GM19467 (cell line): ENCODE data around the gene SRRM4.

ENCODE experiments used
- ATAC-seq: cut with Tn5 transposase; IDR thresholded peaks from one replicate; pipeline ENCODE4 v1.9.1; 2021; ENCODE audit warnings: mild to moderate bottlenecking, moderate library complexity; ENCODE audit not compliant: unreplicated experiment

The SRRM4 gene

GRCh38 chr12:119114294-119114693 lies 133.0 kb downstream of the SRRM4 start:
- no peak for ATAC-seq

- ATAC-seq = no peak
These were observed 134.1 kb downstream of the SRRM4 start for GRCh38 chr12:119115296-119115905.

DNA sequence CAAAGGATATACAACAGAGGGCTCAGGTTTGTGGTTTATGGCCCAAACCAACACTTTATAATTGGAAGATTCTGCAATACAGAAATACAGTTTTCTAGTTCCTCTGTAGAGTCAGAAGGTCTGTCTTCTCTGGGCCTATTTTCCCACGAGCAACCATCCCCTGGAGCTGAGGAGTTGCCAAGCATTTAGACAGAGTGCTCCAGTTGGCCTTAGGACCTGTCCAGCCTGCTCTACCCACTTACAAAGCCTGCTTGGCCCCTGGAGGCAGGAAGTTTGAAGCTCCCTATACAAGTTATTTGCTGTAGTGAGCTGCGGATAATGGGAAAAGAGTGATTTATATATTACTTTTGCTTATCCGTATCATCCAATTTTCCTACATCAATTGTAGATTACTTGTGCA lies 136.6 kb downstream of the SRRM4 start:
- ATAC-seq = no peak

- ATAC-seq = no peak
These were observed 137.3 kb downstream of the SRRM4 start for GRCh38 chr12:119118625-119119024.

- ATAC-seq = no peak
These were observed 140.7 kb downstream of the SRRM4 start for GRCh38 chr12:119122047-119122446.

DNA sequence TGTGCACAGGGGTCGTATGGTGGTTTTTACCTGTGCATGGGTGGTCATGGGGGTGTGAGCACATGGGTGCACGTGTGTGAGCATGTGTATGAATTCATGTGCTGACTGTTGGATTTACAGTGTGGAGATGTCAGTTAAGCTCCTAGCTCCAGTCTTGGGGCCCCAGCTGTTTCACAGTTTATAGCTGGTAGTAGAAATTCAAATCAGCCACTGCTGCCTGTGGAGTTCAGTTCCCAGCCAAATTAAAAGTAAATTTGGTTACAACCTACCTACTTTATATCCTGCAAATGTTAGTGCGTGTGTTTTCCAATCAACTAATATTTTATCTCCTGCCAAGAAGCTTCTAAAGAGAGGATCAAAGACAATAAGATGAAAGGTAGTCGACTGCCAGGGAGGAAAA lies 141.4 kb downstream of the SRRM4 start:
- no peak for ATAC-seq

GRCh38 chr12:119128527-119128926 lies 147.2 kb downstream of the SRRM4 start:
- ATAC-seq = no peak

GRCh38 chr12:119129827-119130434 lies 148.6 kb downstream of the SRRM4 start:
- ATAC-seq = no peak

- ATAC-seq = no peak
These were observed 149.2 kb downstream of the SRRM4 start for GRCh38 chr12:119130523-119130922.

DNA sequence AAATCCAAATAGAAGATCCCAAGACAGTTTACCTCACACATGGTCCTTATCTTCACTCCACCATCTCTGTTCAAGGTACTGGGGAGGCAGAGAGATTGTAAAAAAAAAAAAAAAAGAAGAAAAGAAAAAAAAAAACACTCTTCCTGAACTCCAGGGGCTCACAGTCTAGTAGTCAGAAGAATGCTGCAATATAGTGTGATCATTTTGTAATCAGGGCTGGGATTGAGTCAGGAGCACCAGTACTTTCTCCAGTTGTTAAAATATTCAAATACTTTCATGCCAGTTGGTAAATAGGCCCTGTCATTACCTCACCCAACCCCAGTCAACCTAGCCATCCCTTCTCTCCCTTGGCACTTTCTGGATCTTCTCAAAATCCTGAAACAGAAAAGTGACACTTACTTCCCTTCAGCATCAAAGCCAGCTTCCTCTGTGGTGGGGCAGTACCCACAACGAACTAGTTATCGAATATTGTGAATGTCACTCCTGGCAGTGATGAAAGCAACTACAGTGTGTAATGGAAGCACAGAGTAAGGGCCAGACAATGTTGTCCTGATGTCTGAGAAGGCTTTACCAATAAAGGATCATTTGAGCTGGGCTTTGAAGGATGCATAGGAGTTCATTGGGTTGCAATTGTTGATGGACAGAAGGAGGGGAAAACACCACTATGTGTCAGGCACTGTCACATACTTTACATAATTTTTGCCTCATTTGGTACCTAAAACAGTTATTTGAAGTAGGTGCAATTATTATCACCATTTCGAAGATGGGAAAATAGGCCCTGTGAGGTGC lies 153.1 kb downstream of the SRRM4 start:
- ATAC-seq = no peak

- ATAC-seq = no peak
These were observed 155.6 kb downstream of the SRRM4 start for GRCh38 chr12:119136811-119137410.

DNA sequence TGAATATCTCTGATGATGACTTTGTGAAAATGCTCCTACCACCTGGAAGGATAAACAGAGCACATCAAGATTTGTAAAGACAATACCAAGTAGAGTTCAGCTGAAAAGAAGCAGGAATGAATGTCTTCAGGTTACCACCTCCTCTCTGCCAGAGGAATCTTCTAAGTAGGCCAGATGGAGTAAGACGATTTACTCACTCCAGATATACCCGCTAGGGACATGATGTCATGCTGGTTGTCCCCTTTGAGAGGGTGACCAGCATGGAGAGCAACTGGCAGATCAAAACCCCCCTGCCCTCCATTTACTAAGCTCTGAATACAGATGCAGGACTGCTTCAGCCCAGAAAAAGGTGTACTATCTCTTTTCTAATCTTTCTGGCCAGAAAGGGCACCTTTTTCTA lies 158.1 kb downstream of the SRRM4 start:
- ATAC-seq = no peak

GRCh38 chr12:119145367-119145766 lies 164.0 kb downstream of the SRRM4 start:
- no peak for ATAC-seq

DNA sequence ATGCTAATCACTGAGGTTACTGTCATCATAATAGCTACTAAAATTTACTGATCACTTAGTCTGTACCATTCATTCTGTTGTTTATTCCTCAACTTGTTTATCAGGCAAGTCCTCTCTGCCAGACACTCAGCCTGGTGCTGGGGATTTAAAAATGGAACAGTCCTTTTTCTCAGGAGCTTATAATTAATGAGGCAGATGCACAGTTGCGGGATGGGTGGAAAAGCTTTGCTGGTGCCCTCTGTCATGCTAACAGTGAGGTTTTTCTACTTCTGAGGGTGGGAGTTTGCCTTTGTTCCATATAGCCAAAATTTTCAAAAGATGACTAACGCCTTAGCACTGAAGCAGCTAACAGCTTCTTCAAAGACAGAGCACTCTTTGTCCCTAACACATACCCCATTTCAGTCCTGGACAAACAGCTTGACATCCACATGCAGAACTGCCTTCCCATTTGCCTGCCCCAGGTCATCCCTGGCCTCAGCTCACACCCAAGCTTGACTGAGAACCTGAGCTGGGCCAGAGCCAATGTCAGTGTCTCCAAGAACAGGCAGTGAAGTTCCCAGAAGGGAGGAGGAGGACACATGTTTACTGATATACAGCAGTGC lies 166.6 kb downstream of the SRRM4 start:
- ATAC-seq = no peak

- ATAC-seq = no peak
These were observed 167.9 kb downstream of the SRRM4 start for GRCh38 chr12:119149270-119149669.

DNA sequence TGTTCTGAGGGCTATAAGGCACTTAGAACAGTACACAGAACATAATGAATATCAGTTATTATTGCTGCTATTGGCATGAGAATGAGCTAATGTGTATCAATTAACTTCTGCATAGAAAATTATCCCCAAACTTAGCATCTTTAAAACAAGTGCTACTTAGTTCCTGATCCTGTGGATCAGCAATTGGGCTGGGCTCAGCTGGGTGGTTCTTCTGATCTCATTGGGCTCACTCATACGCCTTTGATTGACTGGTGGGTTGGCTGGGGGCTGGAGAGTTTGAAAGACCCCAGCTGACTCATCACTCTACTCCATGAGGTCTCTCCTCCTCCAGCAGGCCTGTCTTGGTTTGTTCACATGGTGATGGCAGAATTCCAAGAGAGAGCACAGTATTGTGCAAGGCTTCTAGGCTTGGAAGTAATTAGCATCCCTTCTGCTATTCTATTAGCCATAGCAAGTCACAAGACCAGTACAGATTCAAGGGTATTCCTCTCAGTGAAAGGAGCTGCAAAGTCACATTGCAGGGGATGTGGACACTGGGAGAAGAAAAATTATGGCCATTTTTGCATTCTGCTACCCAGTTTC lies 170.2 kb downstream of the SRRM4 start:
- ATAC-seq = no peak

DNA sequence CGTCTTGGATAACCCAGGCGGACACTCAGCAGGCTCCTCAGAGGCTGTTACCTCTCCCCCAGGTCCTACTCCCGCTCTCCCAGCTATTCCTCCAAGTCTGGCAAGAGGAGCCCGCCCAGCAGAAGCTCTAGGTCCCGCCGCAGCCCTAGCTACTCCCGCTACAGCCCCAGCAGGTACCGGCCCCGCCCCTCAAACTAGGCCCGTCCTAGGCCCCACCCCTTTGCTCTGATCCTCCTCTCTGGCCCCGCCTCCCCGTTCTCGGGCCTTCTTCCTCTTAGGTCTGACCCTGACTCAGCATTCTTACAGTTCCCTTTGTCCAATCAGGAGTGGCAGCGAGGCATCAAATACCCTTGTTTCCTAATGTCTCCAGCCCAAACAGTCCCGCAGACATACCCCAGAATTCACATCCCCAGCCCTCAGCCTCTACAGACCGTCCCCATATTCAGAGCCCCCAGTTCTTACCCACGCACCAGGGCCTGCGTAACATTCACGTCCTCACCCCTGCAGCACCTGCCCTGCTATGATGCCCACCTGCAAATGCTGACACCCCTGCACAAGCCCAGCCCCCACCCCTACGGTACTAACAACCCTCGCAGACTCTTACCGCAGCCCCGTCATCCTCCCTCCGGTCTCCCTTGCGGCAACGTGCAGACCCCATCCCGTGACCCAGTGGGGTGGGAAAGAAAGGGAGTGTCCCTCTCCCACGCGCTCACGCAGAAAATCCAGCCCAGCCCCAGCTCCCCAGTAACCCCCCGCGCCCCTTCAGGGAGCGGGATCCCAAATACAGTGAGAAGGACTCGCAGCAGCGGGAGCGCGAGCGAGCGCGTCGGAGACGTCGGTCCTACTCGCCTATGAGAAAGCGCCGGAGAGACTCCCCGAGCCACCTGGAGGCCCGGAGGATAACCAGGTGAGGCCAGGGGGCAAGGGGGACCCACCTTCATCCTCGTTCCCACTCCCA lies 172.4 kb downstream of the SRRM4 start:
- no peak for ATAC-seq

- ATAC-seq = no peak
These were observed 173.1 kb downstream of the SRRM4 start for GRCh38 chr12:119154435-119154818.

- no peak for ATAC-seq
These were observed 175.2 kb downstream of the SRRM4 start for GRCh38 chr12:119156401-119157044.
